Stimulated activated CD4-positive, alpha-beta T cell treated with anti-CD3 and anti-CD28 coated beads, TNF-alpha, amount 100 ng/mL, for 4 hours (primary cell): ENCODE data around the gene ENKUR.

Source experiments
- DNase-seq, 3 experiments: peaks; one replicate each; pipeline ENCODE4 v3.0.0-alpha.2; 2020; ENCODE audit warnings: low read depth in 3 of 3

Gene ENKUR

GRCh38 chr10:25015828-25016375 lies at the start of gene ENKUR:
TSS of gene ENKUR (minus strand) at chr10:25016158. CDS start at chr10:25015936, 222 bp downstream.
- DNase-seq: peak; percentile 85 to 91 (median 88)

- DNase-seq: no peak
Measured at GRCh38 chr10:25064401-25064800, 48.4 kb upstream of the ENKUR start.

- DNase-seq: no peak
Measured at GRCh38 chr10:25063644-25064043, 47.7 kb upstream of the ENKUR start.

GRCh38 chr10:25063157-25063556 lies 47.2 kb upstream of the ENKUR start:
- no peak for DNase-seq

GRCh38 chr10:25061711-25062449 lies 45.9 kb upstream of the ENKUR start:
- DNase-seq: no peak

- DNase-seq: no peak
Measured at GRCh38 chr10:25061125-25061524, 45.2 kb upstream of the ENKUR start.

- DNase-seq: no peak
Measured at GRCh38 chr10:25059990-25060389, 44.0 kb upstream of the ENKUR start.

GRCh38 chr10:25057886-25058285 lies 41.9 kb upstream of the ENKUR start:
- no peak for DNase-seq

GRCh38 chr10:25056726-25057125 lies 40.8 kb upstream of the ENKUR start:
- DNase-seq: no peak

- DNase-seq: no peak
Measured at GRCh38 chr10:25052012-25052411, 36.1 kb upstream of the ENKUR start.

- no peak for DNase-seq
Measured at GRCh38 chr10:25050402-25050801, 34.4 kb upstream of the ENKUR start.

GRCh38 chr10:25049966-25050365 lies 34.0 kb upstream of the ENKUR start:
- DNase-seq: no peak

- no peak for DNase-seq
Measured at GRCh38 chr10:25048450-25048849, 32.5 kb upstream of the ENKUR start.

- DNase-seq: no peak
Measured at GRCh38 chr10:25047591-25048301, 31.8 kb upstream of the ENKUR start.

GRCh38 chr10:25047088-25047487 lies 31.1 kb upstream of the ENKUR start:
- no peak for DNase-seq

- no peak for DNase-seq
Measured at GRCh38 chr10:25046641-25047040, 30.7 kb upstream of the ENKUR start.

- no peak for DNase-seq
Measured at GRCh38 chr10:25039531-25039930, 23.6 kb upstream of the ENKUR start.

GRCh38 chr10:25038325-25038724 lies 22.4 kb upstream of the ENKUR start:
- DNase-seq: no peak

- no peak for DNase-seq
Measured at GRCh38 chr10:25036381-25036780, 20.4 kb upstream of the ENKUR start.

- no peak for DNase-seq
Measured at GRCh38 chr10:25029519-25029918, 13.6 kb upstream of the ENKUR start.

- no peak for DNase-seq
Measured at GRCh38 chr10:25028711-25029110, 12.8 kb upstream of the ENKUR start.

- no peak for DNase-seq
Measured at GRCh38 chr10:25026463-25026862, 10.5 kb upstream of the ENKUR start.

- no peak for DNase-seq
Measured at GRCh38 chr10:25024528-25024927, 8.6 kb upstream of the ENKUR start.
